ENCODE data around the gene TTLL11. TPM values are rescaled to one million over a fixed set of nuclear protein-coding genes. Genes with fewer than 3 reads are reported as not detected.

TTLL11 gene
- total and polyA plus RNA-seq, 8 donors: 3.4 to 7.5 (median 5.5) TPM

DNA sequence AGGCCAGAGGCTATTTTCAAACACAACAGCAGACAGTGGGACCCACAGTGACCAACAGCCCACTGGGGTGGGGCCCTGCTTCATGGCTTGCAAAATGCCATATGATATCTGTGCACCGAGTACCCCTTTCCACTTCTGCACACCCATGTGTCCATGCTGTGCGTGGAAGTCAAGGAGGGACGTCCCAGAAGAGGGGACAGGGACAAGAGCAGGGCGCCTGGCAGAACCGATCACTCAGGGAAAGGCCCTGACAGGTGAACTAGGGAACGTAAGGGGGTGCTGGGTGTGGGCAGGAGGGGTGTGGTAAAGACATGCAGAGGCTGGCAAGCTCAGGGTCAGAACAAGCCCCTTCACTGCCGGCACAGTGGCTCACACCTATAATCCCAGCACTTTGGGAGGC is 7.6 kb upstream of the TTLL11 start:
- no peak for FAIRE-seq
- H3K36me3 ChIP-seq: no peaks in the 10 kb centered on the region
- no peak for ATAC-seq
- H3K4me1 ChIP-seq: no peaks in the 10 kb centered on the region
- no peaks in the 10 kb centered on the region for H3K27me3 ChIP-seq
- no peak for DNase-seq
- H3K9me3 ChIP-seq: no peaks in the 10 kb centered on the region
- intact Hi-C loops (cut with DNase I): no loop called here
- WGBS, 2 donors: 85 to 90% methylated on average over 7 of the region's 7 CpGs
- no peak overlapping the region for H3K4me3 ChIP-seq
- H3K27ac ChIP-seq: no peak overlapping the region
- TF ChIP-seq, protein P1, sequence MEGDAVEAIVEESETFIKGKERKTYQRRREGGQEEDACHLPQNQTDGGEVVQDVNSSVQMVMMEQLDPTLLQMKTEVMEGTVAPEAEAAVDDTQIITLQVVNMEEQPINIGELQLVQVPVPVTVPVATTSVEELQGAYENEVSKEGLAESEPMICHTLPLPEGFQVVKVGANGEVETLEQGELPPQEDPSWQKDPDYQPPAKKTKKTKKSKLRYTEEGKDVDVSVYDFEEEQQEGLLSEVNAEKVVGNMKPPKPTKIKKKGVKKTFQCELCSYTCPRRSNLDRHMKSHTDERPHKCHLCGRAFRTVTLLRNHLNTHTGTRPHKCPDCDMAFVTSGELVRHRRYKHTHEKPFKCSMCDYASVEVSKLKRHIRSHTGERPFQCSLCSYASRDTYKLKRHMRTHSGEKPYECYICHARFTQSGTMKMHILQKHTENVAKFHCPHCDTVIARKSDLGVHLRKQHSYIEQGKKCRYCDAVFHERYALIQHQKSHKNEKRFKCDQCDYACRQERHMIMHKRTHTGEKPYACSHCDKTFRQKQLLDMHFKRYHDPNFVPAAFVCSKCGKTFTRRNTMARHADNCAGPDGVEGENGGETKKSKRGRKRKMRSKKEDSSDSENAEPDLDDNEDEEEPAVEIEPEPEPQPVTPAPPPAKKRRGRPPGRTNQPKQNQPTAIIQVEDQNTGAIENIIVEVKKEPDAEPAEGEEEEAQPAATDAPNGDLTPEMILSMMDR (IDR thresholded peaks at IDR 0.05): no peak

DNA sequence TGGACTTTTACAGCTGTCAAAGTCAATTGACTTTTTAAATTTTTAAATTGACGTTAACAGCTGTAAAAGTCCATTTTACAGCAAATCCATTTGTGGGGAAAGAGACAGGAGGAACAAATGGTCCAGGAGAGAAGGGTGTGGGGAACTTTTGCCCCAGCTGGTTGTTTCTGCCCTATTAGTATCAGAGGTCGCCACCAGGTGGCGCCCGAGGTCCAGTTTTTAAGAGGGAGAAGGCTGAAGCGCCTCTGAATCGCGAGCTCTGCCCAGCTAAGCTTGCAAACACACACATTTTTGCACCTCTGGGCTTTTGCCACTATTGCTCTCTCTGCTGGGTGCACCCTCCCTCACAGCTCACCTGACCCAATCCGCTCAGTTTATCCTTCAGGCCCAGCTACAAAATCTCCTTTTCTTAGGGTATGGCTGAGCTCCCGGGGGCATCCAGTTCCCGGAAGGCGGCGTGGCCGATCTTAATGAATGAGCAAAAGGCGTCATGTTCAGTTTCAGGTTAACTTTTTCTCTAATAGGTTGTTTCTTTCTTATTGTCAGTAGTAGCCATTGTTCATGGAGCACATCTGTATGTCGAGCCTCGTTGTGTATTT is 6.3 kb upstream of the TTLL11 start:
- H3K4me1 ChIP-seq: no peaks in the 10 kb centered on the region
- no peak overlapping the region for H3K4me3 ChIP-seq
- no peaks in the 10 kb centered on the region for H3K9me3 ChIP-seq
- H3K27ac ChIP-seq: no peak overlapping the region
- DNase-seq: peak; percentile 64 to 96 (median 84)
- no peak for FAIRE-seq
- ATAC-seq: peak; percentile 84 to 95 (median 94)
- H3K36me3 ChIP-seq: no peaks in the 10 kb centered on the region
- TF ChIP-seq, protein P1 (IDR thresholded peaks at IDR 0.05): peak; percentile 71 to 92 (median 82)
- WGBS, 2 donors: 36 to 40% methylated on average over 16 of the region's 16 CpGs
- no peaks in the 10 kb centered on the region for H3K27me3 ChIP-seq
- intact Hi-C loops (cut with DNase I): no loop called here

DNA sequence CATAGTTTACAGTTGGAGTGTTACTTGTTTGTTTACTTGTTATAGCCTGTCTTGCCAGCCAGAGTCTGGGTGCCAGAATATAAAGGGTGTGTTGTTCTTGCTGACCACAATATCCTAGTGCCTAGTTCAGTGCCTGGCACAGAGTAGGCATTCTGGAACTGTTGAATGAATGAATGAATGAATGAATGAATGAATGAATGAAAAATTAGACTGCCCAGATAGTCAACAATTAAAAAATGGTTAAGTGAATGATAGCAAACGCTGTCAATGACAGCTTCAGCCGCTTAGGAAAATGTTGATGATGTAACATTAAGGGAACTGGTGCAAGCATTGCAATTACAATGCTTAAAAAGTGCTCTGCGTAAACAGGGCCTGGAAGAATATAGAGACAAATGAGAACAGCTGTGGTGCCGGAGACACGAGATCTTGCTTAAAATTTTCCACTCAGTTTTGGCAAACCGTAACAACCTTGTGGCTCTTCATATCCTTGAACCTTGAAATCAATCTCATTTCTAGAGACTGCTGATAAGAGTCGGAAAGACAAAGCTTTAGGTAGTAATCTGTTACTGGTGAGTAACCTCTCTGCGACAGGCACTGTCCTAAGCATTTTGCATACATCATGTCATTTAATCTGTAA is 4.7 kb upstream of the TTLL11 start:
- Histone ChIP-seq H3K27ac (no peak overlapping the region), H3K27me3 (no peaks in the 10 kb centered on the region), H3K4me3 (no peak overlapping the region), H3K4me1 (no peaks in the 10 kb centered on the region), H3K9me3 (no peaks in the 10 kb centered on the region), H3K36me3 (no peaks in the 10 kb centered on the region)
- TF ChIP-seq, protein P1 (IDR thresholded peaks at IDR 0.05): no peak
- intact Hi-C loops (cut with DNase I): no loop called here
- ATAC-seq (no peak), FAIRE-seq (no peak), DNase-seq (no peak)
- 29 to 30% methylated on average over 8 of the region's 8 CpGs for WGBS, 2 donors

DNA sequence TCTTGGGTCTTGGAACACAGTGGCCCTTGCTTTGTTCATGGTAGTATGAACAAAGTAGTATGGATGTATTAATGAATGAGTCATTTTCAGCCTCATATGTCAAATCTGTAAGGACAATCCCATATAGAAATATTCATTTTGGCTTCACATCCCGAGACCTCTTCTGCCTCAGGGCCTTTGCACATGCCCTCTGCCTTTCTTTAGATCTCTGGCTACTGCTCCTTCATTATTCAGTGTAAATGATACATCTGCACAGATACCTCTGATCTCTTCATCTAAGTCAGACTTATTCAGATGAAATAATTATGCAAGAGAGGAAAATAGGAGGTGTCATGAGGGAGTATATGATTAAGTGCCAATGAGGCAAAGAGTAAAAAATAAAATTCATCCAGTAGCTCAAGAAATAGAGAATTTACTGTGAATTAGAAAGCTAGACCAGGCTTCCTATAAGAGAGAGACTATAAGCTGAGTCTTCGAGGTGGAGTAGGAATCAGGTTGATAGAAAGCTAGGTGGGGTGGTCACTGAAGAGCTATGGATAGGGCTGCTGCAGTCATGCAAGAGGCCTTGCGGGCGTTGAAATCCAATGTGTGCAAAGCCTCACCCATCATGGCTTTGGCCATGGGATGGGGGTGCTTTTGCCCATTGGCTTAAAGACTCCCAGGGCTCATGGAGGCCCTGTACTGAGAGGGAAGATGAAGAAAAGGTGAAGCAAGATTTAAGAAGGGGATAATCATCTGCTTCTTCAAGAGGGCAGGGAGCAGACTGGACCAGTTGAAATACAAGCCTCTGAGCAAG is 3.7 kb upstream of the TTLL11 start:
- intact Hi-C loops (cut with DNase I): no loop called here
- no peak for ATAC-seq
- WGBS, 2 donors: 76 to 90% methylated on average over 4 of the region's 4 CpGs

More for the DNA sequence above, 3.7 kb upstream of the TTLL11 start:
- Histone ChIP-seq H3K27me3 (no peaks in the 10 kb centered on the region), H3K36me3 (no peaks in the 10 kb centered on the region), H3K4me3 (no peak overlapping the region), H3K9me3 (no peaks in the 10 kb centered on the region), H3K4me1 (peaks cover 0 to 5% (median 1%) of the 10 kb centered on the region in 3 donors), H3K27ac (no peak overlapping the region)
- FAIRE-seq (no peak), DNase-seq (no peak)
- TF ChIP-seq, protein P1 (IDR thresholded peaks at IDR 0.05): no peak

Measured in pancreas (tissue), 10 donors.